ENCODE measurements around the gene LSS. TPM values are rescaled to one million over a fixed set of nuclear protein-coding genes. Genes with fewer than 3 reads are reported as not detected.

LSS gene
- total RNA-seq, 1 donor from 2014 or later, result 83.2 TPM

- DNase-seq (ENCODE audit: low read depth), result no peak
- Histone ChIP-seq H3K27ac (ENCODE audit: low read depth, low read length) (no peak overlapping the region), H3K9ac (ENCODE audit: low read length) (no peak overlapping the region), H3K4me3 (ENCODE audit: insufficient read depth, low read depth, low read length) (no peak overlapping the region), H3K36me3 (ENCODE audit: insufficient read depth, low read length) (peaks cover 43% of the 10 kb centered on the region), H3K4me1 (ENCODE audit: insufficient read depth, low read length) (no peaks in the 10 kb centered on the region), H2AFZ (ENCODE audit: low read depth, low read length) (no peak overlapping the region), H3K27me3 (ENCODE audit: insufficient read depth, low read length) (no peaks in the 10 kb centered on the region), H3K9me3 (ENCODE audit: insufficient read depth, low read depth, low read length) (no peaks in the 10 kb centered on the region), H4K20me1 (ENCODE audit: insufficient read depth, low read length) (peaks cover 25% of the 10 kb centered on the region), H3K4me2 (ENCODE audit: low read length) (no peak overlapping the region), H3K79me2 (ENCODE audit: insufficient read depth, low read length) (no peaks in the 10 kb centered on the region)
- H3K27me3 Mint-ChIP-seq (ENCODE audit: low read depth, unreplicated experiment), result no peaks in the 10 kb centered on the region
- no peak for FAIRE-seq
- peaks cover 3% of the 10 kb centered on the region for H3K9me3 Mint-ChIP-seq (ENCODE audit: unreplicated experiment)
- H3K4me3 Mint-ChIP-seq (ENCODE audit: unreplicated experiment), result no peak overlapping the region
- H3K27ac Mint-ChIP-seq (ENCODE audit: unreplicated experiment), result no peak overlapping the region
- TF ChIP-seq CTCF (IDR thresholded peaks at IDR 0.05; ENCODE audit: insufficient read depth, low read depth, low read length), result no peak
- no peak for TF ChIP-seq EZH2 (IDR thresholded peaks at IDR 0.05; ENCODE audit: insufficient read depth, low read length)
- peaks cover 48% of the 10 kb centered on the region for H3K36me3 Mint-ChIP-seq (ENCODE audit: low read depth, unreplicated experiment)
- H3K4me1 Mint-ChIP-seq (ENCODE audit: low read depth, unreplicated experiment), result no peaks in the 10 kb centered on the region
Measured at GRCh38 chr21:46252840-46253239, 24.3 kb upstream of the LSS start.

GRCh38 chr21:46250146-46250725 lies 21.7 kb upstream of the LSS start:
- H2AFZ ChIP-seq (ENCODE audit: low read depth, low read length), result no peak overlapping the region
- no peak overlapping the region for H3K27ac ChIP-seq (ENCODE audit: low read depth, low read length)
- H3K4me2 ChIP-seq (ENCODE audit: low read length), result no peak overlapping the region
- no peak overlapping the region for H3K4me3 ChIP-seq (ENCODE audit: insufficient read depth, low read depth, low read length)
- Mint-ChIP-seq H3K36me3 (ENCODE audit: low read depth, unreplicated experiment) (peaks cover 45% of the 10 kb centered on the region), H3K27ac (ENCODE audit: unreplicated experiment) (no peak overlapping the region), H3K9me3 (ENCODE audit: unreplicated experiment) (peaks cover 3% of the 10 kb centered on the region), H3K4me1 (ENCODE audit: low read depth, unreplicated experiment) (no peaks in the 10 kb centered on the region), H3K27me3 (ENCODE audit: low read depth, unreplicated experiment) (no peaks in the 10 kb centered on the region), H3K4me3 (ENCODE audit: unreplicated experiment) (no peak overlapping the region)
- FAIRE-seq, result no peak
- no peaks in the 10 kb centered on the region for H3K79me2 ChIP-seq (ENCODE audit: insufficient read depth, low read length)
- no peak for DNase-seq (ENCODE audit: low read depth)
- H3K9ac ChIP-seq (ENCODE audit: low read length), result no peak overlapping the region
- peaks cover 27% of the 10 kb centered on the region for H4K20me1 ChIP-seq (ENCODE audit: insufficient read depth, low read length)
- no peak for TF ChIP-seq CTCF (IDR thresholded peaks at IDR 0.05; ENCODE audit: insufficient read depth, low read depth, low read length)
- TF ChIP-seq EZH2 (IDR thresholded peaks at IDR 0.05; ENCODE audit: insufficient read depth, low read length), result no peak
- H3K4me1 ChIP-seq (ENCODE audit: insufficient read depth, low read length), result no peaks in the 10 kb centered on the region
- H3K27me3 ChIP-seq (ENCODE audit: insufficient read depth, low read length), result no peaks in the 10 kb centered on the region
- H3K36me3 ChIP-seq (ENCODE audit: insufficient read depth, low read length), result peaks cover 36% of the 10 kb centered on the region
- no peaks in the 10 kb centered on the region for H3K9me3 ChIP-seq (ENCODE audit: insufficient read depth, low read depth, low read length)

GRCh38 chr21:46248827-46249226 lies 20.3 kb upstream of the LSS start:
- H3K9me3 ChIP-seq (ENCODE audit: insufficient read depth, low read depth, low read length), result no peaks in the 10 kb centered on the region
- H3K79me2 ChIP-seq (ENCODE audit: insufficient read depth, low read length), result no peaks in the 10 kb centered on the region
- Mint-ChIP-seq H3K4me3 (ENCODE audit: unreplicated experiment) (no peak overlapping the region), H3K9me3 (ENCODE audit: unreplicated experiment) (no peaks in the 10 kb centered on the region), H3K4me1 (ENCODE audit: low read depth, unreplicated experiment) (no peaks in the 10 kb centered on the region), H3K27me3 (ENCODE audit: low read depth, unreplicated experiment) (no peaks in the 10 kb centered on the region), H3K36me3 (ENCODE audit: low read depth, unreplicated experiment) (peaks cover 32% of the 10 kb centered on the region), H3K27ac (ENCODE audit: unreplicated experiment) (no peak overlapping the region)
- TF ChIP-seq CTCF (IDR thresholded peaks at IDR 0.05; ENCODE audit: insufficient read depth, low read depth, low read length) (no peak), EZH2 (IDR thresholded peaks at IDR 0.05; ENCODE audit: insufficient read depth, low read length) (no peak)
- H3K36me3 ChIP-seq (ENCODE audit: insufficient read depth, low read length), result peaks cover 35% of the 10 kb centered on the region
- no peaks in the 10 kb centered on the region for H3K4me1 ChIP-seq (ENCODE audit: insufficient read depth, low read length)
- no peak for DNase-seq (ENCODE audit: low read depth)
- H3K27ac ChIP-seq (ENCODE audit: low read depth, low read length), result no peak overlapping the region
- H4K20me1 ChIP-seq (ENCODE audit: insufficient read depth, low read length), result peaks cover 28% of the 10 kb centered on the region
- no peak for FAIRE-seq
- no peak overlapping the region for H3K4me2 ChIP-seq (ENCODE audit: low read length)
- H3K27me3 ChIP-seq (ENCODE audit: insufficient read depth, low read length), result no peaks in the 10 kb centered on the region
- H2AFZ ChIP-seq (ENCODE audit: low read depth, low read length), result no peak overlapping the region
- H3K9ac ChIP-seq (ENCODE audit: low read length), result no peak overlapping the region
- no peak overlapping the region for H3K4me3 ChIP-seq (ENCODE audit: insufficient read depth, low read depth, low read length)

Data from astrocyte (in vitro differentiated cells and primary cell).